ENCODE measurements around the gene PHACTR4. TPM values are rescaled to one million over a fixed set of nuclear protein-coding genes. Genes with fewer than 3 reads are reported as not detected.

Gene PHACTR4
- total and polyA plus RNA-seq, 2 of the 13 experiments (the other 11 are each of a cell fraction or from before 2014, with no cell fraction given) = 13.9 to 17.1 TPM

DNA sequence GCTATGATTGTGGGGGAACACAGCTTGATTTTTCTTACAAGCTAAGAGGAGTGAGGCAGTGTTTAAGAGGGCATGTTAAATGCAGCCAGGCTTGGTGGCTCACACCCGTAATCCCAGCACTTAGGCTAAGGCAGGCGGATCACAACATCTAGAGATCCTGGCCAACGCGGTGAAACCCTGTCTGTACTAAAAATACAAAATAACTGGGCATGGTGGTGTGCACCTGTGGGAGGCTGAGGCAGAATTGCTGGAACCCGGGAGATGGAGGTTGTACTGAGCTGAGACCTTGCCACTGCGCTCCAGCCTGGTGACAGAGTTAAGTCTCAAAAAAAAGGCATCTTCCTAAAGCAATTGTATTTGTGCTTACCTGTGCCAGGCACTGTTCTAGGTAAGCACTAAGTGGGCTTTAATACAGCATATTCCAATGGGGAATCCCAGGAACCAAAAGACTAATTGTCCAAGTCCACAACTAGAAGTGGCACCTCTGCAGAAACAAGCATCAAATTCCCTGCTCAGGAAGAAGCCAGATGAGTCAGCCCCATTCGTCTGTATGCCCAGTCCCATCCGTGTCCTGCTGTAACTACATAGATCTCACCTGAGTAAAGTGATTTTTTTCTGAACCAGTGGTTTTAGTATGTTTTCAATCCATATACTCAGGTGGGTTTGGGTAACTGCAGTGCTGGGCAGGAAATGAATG lies 140.9 kb downstream of the PHACTR4 start (continued):
- TF ChIP-seq NFYC (CRISPR knock-in tag; IDR thresholded peaks at IDR 0.05) (no peak), MYNN (CRISPR knock-in tag; IDR thresholded peaks at IDR 0.05; ENCODE audit: low read depth) (peak; percentile 32; the same call in 1 of the 2 replicates), TGIF2 (CRISPR knock-in tag; IDR thresholded peaks at IDR 0.05) (peak; percentile 42), USF2 (IDR thresholded peaks at IDR 0.05; ENCODE audit: low read depth, low read length) (0 out of 2 replicates have a peak, but pooled peaks have one; percentile 2), USF2 (CRISPR knock-in tag; IDR thresholded peaks at IDR 0.05; ENCODE audit: borderline replicate concordance) (no peak), NFYB (CRISPR knock-in tag; IDR thresholded peaks at IDR 0.05) (no peak), TEAD2 (CRISPR knock-in tag; IDR thresholded peaks at IDR 0.05) (no peak), ZNF761 (CRISPR knock-in tag; conservative IDR thresholded peaks at IDR 0.05) (0 out of 2 replicates have a peak, but pooled peaks have one; percentile 43), FOSL2 (CRISPR knock-in tag; IDR thresholded peaks at IDR 0.05) (peak; percentile 31; the same call in 1 of the 2 replicates), ZNF780A (CRISPR knock-in tag; IDR thresholded peaks at IDR 0.05) (0 out of 2 replicates have a peak, but pooled peaks have one; percentile 8), HOXA9 (CRISPR knock-in tag; IDR thresholded peaks at IDR 0.05; ENCODE audit: borderline replicate concordance) (no peak), ZNF614 (CRISPR knock-in tag; IDR thresholded peaks at IDR 0.05; ENCODE audit: borderline replicate concordance) (0 out of 2 replicates have a peak, but pooled peaks have one; percentile 21), HNRNPH1 (optimal IDR thresholded peaks at IDR 0.05; ENCODE audit: low read depth, low read length) (peak; percentile 84), TAF1 (CRISPR knock-in tag; IDR thresholded peaks at IDR 0.05) (peak; percentile 28; the same call in 1 of the 2 replicates), ISL2 (CRISPR knock-in tag; IDR thresholded peaks at IDR 0.05) (no peak), FOXM1 (CRISPR knock-in tag; IDR thresholded peaks at IDR 0.05) (no peak), TEAD3 (CRISPR knock-in tag; optimal IDR thresholded peaks at IDR 0.05; ENCODE audit: borderline replicate concordance) (peak; percentile 5), REPIN1 (CRISPR knock-in tag; IDR thresholded peaks at IDR 0.05; ENCODE audit: borderline replicate concordance, low read depth) (peak; percentile 33; the same call in 1 of the 2 replicates), GABPB1 (CRISPR knock-in tag; IDR thresholded peaks at IDR 0.05) (no peak), PPARG (CRISPR knock-in tag; conservative IDR thresholded peaks at IDR 0.05) (0 out of 2 replicates have a peak, but pooled peaks have one; percentile 4), AKAP8 (CRISPR knock-in tag; IDR thresholded peaks at IDR 0.05) (peak; percentile 10; the same call in 1 of the 2 replicates)
- TF ChIP-seq, protein P1, sequence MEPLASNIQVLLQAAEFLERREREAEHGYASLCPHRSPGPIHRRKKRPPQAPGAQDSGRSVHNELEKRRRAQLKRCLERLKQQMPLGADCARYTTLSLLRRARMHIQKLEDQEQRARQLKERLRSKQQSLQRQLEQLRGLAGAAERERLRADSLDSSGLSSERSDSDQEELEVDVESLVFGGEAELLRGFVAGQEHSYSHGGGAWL (CRISPR knock-in tag; IDR thresholded peaks at IDR 0.05) = no peak
- TF ChIP-seq, protein P2, sequence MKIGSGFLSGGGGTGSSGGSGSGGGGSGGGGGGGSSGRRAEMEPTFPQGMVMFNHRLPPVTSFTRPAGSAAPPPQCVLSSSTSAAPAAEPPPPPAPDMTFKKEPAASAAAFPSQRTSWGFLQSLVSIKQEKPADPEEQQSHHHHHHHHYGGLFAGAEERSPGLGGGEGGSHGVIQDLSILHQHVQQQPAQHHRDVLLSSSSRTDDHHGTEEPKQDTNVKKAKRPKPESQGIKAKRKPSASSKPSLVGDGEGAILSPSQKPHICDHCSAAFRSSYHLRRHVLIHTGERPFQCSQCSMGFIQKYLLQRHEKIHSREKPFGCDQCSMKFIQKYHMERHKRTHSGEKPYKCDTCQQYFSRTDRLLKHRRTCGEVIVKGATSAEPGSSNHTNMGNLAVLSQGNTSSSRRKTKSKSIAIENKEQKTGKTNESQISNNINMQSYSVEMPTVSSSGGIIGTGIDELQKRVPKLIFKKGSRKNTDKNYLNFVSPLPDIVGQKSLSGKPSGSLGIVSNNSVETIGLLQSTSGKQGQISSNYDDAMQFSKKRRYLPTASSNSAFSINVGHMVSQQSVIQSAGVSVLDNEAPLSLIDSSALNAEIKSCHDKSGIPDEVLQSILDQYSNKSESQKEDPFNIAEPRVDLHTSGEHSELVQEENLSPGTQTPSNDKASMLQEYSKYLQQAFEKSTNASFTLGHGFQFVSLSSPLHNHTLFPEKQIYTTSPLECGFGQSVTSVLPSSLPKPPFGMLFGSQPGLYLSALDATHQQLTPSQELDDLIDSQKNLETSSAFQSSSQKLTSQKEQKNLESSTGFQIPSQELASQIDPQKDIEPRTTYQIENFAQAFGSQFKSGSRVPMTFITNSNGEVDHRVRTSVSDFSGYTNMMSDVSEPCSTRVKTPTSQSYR (CRISPR knock-in tag; IDR thresholded peaks at IDR 0.05; ENCODE audit: borderline replicate concordance) = 0 out of 2 replicates have a peak, but pooled peaks have one; percentile 10
- TF ChIP-seq, protein P3, sequence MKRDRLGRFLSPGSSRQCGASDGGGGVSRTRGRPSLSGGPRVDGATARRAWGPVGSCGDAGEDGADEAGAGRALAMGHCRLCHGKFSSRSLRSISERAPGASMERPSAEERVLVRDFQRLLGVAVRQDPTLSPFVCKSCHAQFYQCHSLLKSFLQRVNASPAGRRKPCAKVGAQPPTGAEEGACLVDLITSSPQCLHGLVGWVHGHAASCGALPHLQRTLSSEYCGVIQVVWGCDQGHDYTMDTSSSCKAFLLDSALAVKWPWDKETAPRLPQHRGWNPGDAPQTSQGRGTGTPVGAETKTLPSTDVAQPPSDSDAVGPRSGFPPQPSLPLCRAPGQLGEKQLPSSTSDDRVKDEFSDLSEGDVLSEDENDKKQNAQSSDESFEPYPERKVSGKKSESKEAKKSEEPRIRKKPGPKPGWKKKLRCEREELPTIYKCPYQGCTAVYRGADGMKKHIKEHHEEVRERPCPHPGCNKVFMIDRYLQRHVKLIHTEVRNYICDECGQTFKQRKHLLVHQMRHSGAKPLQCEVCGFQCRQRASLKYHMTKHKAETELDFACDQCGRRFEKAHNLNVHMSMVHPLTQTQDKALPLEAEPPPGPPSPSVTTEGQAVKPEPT (CRISPR knock-in tag; IDR thresholded peaks at IDR 0.05; ENCODE audit: low read depth) = 0 out of 2 replicates have a peak, but pooled peaks have one; percentile 11
